Measurements from ENCODE around the gene TAS1R2.
A peak's percentile ranks its signal among the peaks of the same experiment; 100 is the strongest.
"Not testable (repeated sequence)": the region's sequence is repeated elsewhere in the genome, so short reads cannot be mapped to it uniquely, and the experiment has no call there.

Gene TAS1R2
- 0 reads per million in 4 experiments for total RNA-seq

DNA sequence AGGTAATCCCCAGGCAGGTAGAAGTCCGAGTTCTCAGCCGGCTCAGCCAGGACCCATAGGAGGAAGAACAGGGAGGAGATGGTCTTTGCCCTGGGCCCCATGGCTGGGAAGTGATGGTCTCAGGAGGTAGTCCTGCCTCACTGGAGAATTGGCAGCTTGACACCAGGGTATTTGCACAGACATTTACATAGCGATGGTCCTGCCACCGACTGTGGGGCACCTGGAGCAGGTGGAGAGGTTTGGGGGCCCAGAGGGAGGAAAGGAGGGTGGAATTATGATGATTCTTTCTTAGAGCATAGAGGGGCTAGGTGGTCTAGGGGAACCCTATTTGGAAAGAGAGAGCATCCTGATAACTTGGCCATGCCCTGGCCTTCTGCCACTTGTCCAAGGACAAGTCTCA is at the start of gene TAS1R2:
Gene TAS1R2, minus strand, starts transcription at position 101 of the 400 bp plus-strand sequence. Its CDS starts 0 bp downstream, at position 101.
- DNase-seq: no peak

- DNase-seq: no peak
Observed at GRCh38 chr1:18907917-18908845, 48.7 kb upstream of the TAS1R2 start.

GRCh38 chr1:18907021-18907916 is 47.8 kb upstream of the TAS1R2 start:
- DNase-seq: peak; percentile 47

GRCh38 chr1:18903291-18903756 is 43.9 kb upstream of the TAS1R2 start:
- no peak for DNase-seq

DNA sequence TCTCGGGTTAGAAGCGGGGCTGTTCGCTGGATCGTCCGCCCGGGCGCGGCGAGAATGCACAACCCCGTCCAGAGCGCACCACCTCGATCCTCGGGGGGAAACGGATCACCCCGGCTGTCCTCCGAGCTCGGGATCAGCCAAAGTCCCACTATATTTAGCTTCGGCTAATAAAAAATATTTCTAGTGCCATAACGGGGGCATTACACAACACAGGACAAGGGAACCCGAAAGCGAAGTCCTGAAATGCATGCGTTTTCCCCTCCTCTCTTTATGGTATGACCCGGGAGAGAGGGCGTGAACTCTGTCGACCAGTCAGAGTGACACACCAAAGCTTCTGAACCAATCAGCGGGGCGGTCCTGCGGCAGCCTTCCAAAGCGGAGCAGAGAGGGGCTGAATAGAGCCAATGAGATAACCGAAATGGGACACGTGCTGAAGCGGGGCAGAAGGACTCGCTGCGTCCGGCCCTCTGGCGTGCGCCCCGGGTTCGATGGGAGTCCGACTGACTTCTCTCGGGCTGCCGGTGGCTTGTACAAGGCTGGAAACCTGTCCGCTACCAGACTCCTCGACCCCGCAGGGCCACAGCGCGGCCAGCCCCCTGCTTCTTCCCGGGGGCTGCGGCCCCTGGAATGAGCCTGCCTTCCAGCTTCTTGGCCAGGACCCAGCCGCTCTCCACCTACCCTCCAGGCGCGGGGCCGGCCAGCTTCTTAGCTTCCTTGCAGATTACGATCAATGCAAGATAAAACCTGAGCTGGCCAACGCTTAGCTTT is 43.2 kb upstream of the TAS1R2 start, which contains the start of gene ALDH4A1:
Gene ALDH4A1, minus strand, starts transcription at position 33 of the 768 bp plus-strand sequence. Its CDS starts 32 bp downstream, at position 1.
- DNase-seq: peak; percentile 90

GRCh38 chr1:18901952-18902522 is 42.6 kb upstream of the TAS1R2 start:
- DNase-seq: no peak

DNA sequence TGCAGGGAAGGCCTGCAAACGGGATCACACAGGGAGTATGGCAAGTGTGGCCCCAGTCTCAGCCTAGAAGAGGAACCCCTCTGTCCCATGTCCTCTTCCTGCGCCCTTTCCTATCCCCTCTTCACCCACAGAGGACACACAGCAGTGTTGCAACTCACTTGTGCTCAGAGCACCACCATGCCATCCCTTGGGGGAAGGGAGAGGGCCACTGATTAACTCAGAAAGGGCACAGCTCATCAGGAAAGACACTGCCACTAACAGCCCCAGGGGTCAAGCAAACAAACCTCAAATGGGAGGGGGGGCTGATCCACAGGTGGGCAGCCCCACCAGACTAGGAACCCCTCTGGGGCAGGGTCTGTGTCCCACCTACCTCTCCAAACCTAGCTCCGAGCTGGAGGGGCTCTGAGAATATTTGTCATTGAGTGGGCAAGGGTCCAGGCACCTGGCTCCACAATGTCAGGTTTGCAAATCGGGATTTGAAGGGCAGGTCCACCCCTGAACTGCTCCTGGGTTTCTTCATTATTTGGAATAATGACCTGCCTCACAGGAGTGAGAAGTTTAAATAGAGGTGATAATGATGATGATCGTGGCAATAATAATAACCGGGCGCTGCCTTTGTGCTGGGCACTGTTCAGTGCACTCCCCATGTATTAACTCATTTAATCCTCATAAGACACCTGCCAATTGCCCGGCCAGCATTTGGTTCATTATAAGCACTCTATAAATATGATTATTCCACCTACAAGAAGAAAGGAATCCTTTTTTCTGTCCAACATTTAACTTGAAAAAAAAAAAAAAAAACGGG is 41.9 kb upstream of the TAS1R2 start:
- DNase-seq: no peak

GRCh38 chr1:18900303-18900841 is 40.9 kb upstream of the TAS1R2 start:
- DNase-seq: no peak

DNA sequence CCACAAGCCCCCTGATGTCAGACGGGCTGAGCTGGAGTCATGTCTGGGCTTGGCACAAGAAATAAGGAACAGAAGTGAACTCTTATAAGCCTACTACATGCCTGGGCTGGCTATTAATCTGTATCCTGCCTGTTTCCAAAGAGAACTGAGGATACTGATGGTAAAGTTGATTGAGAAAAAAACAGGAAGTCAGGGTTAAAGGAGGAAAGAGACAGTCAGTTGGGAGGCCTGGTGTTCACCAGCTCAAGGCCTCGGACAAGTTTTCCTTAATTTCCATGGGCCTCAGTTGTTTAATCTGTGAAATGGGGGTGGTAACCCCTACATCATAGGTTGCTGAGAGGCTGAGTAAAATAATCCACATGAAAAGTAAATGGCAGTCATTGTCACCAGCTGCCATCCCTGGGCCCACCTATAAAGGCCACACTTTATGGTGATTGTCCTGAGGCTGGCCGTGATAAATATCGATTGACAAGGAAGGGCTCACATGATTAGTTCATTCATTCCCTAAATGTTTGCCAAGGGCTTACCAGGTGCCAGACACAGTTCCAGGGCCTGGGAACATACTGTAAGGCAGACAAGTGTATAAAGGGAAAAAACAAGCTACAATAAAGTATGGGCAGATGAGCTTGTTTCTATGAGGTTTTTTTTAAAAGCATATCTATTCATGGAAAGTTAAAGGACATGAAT is 40.0 kb upstream of the TAS1R2 start:
- no peak for DNase-seq

- DNase-seq: no peak
Observed at GRCh38 chr1:18898567-18898966, 39.1 kb upstream of the TAS1R2 start.

GRCh38 chr1:18895317-18895716 is 35.9 kb upstream of the TAS1R2 start:
- no peak for DNase-seq

GRCh38 chr1:18893120-18893519 is 33.7 kb upstream of the TAS1R2 start:
- DNase-seq: no peak

GRCh38 chr1:18891858-18892257 is 32.4 kb upstream of the TAS1R2 start:
- not testable (repeated sequence) for DNase-seq

GRCh38 chr1:18891426-18891780 is 31.9 kb upstream of the TAS1R2 start:
- no peak for DNase-seq

DNA sequence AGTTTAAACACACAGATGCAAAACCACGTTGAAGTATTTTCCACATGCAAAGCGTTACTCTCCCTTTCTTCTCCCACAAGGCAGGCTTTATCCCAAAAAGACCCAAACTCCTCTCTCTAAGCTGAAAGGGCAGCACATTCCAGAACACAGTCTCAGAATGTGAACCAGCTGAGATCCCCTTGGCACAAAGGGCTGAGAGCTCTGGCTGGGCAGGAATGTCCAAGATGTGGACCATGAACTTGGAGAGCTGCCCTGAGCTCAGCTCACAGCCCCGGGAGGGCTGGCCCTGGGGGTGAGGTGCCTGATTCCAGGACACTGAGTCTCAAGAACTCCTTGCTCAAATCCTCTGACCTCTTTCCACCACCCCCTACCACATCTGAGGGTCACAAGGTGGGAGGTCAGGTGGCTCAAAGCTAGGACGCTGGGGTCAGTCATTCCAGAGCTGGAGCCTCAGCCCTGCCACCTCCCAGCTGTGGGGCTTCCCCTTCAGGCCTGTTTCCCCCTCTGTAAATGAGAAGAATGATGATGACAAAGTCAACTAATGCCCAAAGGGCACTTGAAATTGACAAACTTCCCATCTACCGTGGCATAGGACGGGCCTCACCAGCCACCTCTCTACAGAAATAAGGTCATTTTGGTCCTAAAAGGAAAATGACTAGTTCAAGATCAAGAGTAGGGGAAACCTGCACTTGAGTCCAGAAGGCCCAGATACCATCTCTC is 31.4 kb upstream of the TAS1R2 start:
- no peak for DNase-seq

DNA sequence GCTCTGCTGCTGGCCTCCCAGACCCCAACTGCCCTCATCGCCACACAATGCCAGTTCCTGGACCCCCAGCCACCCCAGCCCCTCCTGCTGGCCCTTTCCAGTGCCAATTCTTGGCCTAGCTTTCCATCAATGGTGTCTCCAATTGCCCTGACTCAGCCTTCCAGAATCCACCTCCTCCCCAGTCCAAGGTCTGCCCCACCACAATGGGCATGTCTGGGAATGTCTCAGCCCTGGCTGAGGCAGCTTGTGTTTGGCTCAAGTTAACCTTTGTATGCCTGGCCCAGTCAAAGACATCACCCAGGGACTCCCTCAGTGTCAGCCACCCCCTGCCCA is 26.5 kb upstream of the TAS1R2 start:
- DNase-seq: no peak

GRCh38 chr1:18885311-18886002 is 26.0 kb upstream of the TAS1R2 start:
- DNase-seq: no peak

DNA sequence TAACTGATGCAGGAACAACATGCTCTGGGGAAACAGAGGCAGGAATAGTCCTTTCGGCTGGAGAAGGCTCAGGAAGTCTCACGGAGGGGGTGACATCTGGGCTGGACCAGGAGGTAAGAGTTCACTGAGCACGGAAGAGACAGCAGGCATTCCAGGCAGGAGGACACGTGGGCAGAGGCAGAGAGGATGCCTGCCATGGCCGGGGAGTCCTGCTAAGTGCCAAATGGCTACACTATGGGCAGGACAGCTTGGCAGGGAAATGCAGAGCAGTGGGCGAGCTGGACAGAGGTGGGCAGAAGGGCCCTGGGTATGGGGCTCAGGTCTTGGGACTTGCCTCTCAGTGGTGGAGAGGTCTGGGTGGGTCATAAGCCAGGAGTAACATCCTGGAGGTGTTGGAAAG is 25.3 kb upstream of the TAS1R2 start:
- no peak for DNase-seq

- no peak for DNase-seq
Observed at GRCh38 chr1:18884419-18884717, 24.9 kb upstream of the TAS1R2 start.
